ENCODE data around the gene DNAJC19.
"Not testable (repeated sequence)": the region's sequence is repeated elsewhere in the genome, so short reads cannot be mapped to it uniquely, and the experiment has no call there.

DNAJC19 gene

DNA sequence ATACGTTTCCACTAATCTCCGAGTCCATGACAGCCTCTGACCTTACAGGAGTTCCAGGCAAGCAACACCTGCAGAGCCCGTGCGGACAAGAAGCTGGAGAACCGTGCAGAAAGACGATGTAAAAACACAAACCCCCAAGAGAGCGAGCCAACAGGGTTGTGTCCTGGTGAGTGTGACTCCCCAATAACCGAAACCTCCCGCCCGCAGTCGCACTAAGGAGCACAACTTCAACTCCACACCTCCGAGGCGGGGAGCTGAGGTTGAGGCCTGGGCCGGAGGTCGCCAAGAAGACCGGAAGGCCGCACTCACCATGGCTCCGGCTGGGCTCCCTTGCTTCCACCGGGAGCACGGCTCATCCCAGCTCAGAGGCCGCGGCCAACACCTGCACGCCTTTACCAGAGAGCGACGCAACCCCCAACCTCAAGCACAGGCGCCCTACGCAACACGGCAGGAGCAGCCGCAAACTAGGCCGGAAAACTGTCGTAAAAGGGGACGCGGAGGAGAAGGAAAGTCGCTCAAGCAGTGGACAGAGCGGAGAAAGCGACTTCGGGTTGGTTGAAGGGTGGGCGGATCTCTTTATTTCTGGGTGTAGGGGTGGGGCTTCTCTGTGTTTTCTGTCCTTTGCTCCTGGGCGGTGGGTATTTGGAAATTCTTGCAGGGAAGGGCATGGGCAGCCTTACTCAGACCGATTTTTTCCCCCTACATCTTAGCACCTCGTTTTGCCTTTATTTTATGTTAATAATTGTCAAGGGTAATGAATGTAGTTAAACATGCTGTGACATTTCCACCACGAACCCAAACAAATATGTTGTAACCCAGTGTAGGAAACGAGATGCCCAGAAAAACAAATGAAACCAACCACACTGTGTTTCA, at the start of gene DNAJC19:
Gene DNAJC19 (minus strand): TSS at position 446 of the 873 bp plus-strand sequence. CDS start 134 bp downstream, at position 312.
- DNase-seq = peak; percentile 93

DNA sequence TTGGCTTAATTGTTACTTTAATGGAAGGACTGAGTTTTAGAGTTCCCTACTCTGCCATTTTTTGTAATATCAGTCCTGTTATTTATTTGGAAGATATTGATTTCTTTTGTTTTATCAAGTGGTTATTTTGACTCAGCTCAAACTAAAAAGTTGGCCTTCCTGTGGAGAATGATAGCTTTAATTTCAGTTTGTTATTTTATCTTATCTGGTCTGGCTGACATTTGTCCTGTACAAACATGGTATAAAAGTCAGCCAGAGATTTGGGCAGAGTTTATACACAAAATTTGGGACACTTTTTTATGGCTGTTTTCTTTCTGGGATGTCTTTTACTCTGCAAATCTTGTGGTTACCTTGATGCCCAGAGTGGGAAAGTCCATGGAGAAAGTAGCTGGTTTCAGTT, 41.4 kb upstream of the DNAJC19 start:
- DNase-seq = no peak

DNA sequence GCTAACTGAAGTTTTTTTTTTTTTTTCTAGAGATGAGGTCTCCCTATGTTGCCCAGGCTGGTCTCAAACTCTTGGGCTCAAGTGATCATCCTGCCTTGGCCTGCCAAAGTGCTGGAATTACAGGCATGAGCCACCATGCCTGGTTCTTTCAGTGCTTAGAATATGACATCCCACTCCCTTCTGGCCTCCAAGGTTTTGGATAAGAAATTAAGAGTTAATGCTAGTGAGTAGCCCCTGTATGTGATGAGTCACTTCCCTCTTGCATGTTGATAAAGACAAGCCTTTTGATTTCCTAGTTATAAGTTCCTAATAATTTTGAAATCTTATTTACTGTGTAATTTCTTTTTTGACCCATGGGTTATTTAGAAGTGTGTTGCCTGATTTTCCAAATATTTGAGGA, 35.7 kb upstream of the DNAJC19 start:
- no peak for DNase-seq

DNA sequence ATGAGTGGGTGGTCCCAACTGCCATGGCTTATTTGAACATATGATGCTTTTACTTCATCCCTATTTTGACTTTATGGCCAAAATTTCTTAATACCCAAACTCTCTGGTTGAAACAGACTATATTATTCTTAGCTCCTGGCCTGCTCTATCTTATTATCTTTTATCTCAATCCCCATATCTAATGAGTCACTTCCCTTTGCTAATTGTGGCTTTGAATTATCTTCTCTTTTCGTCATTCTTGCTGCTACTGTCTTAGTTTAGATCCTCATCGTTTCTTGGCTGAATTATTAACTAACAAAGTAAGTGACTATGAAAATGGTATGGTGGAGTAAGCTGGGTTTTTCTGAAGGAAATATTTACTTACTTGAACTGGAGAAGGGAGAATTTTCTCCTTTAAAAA, 28.2 kb upstream of the DNAJC19 start:
- DNase-seq = no peak

DNA sequence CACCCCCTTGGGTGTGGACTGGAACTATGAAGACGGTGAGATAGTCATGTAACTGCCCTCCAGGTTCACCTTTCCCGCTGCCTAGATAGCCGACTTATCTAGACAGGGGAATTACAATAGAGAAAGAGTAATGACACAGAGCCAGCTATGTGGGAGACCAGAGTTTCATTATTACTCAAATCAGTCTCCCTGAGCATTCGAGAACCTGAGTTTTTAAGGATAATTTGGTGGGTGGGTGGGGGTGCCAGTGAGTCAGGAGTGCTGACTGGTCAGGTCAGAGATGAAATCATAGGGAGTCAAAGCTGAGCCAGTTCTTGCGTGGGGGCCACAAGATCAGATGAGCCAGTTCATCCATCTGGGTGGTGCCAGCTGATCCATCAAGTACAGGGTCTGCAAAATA, 19.7 kb upstream of the DNAJC19 start:
- no peak for DNase-seq

DNA sequence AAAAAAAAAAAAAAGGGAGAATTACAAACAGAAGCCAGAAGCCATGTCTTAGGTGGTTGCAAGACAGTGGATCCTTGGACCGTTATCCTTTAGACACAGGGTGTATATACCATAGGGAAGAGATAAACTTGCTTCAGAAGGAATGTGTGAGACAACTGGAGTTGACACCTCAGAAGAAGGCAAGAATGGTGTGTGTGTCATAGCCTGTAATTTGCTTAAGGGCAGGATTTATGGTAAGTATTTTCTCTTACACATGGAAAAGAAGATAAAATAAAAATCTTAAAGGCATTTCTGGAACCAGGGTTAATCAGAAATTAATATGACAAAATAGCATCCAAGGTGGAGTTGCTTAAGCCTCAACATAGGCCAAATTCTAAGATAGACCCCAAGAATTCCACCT, 19.3 kb upstream of the DNAJC19 start:
- no peak for DNase-seq

DNA sequence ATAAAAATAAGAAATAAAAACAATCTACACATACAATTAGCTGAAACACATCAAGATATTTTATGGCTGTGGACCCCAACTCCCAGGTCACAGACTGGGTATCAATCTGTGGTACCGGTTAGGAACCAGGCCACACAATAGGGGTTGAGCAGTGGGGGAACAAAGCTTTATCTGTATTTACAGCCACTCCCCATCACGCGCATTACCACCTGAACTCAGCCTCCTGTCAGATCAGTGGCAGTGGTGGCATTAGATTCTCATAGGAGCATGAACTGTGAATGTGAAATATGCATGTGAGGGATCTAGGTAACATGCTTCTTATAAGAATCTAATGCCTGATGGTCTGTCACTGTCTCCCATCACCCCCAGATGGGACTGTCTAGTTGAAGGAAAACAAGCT, 17.7 kb upstream of the DNAJC19 start:
- DNase-seq = no peak

DNA sequence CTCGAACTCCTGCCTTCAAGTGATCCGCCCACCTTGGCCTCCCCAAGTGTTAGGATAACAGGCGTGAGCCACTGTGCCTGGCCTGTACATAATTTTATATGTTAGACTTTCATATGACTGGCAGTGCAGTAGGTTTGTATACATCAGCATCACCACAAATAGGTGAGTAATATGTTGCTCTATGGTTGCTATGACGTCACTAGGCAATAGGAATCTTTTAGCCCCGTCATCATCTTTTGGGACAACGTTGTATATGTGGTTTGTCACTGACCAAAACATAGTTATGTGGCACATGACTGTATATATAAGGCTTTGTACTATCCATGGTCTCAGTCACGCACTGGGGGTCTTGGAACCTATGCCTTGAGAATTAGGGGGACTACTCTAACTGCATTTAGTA, 17.0 kb upstream of the DNAJC19 start:
- no peak for DNase-seq

DNA sequence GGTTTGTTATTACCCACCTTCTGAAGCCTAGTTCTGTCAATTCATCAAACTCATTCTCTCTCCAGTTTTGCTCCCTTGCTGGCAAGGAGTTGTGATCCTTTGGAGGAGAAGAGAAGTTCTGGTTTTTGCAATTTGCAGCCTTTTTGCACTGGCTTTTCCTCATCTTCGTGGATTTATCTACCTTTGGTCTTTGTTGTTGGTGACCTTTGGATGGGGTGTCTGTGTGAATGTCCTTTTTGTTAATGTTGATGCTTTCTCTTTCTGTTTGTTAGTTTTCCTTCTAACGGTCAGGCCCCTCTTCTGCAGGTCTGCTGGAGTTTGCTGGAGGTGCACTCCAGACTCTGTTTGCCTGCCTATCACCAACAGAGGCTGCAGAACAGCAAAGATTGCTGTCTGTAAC, 13.9 kb upstream of the DNAJC19 start:
- DNase-seq = not testable (repeated sequence)

DNA sequence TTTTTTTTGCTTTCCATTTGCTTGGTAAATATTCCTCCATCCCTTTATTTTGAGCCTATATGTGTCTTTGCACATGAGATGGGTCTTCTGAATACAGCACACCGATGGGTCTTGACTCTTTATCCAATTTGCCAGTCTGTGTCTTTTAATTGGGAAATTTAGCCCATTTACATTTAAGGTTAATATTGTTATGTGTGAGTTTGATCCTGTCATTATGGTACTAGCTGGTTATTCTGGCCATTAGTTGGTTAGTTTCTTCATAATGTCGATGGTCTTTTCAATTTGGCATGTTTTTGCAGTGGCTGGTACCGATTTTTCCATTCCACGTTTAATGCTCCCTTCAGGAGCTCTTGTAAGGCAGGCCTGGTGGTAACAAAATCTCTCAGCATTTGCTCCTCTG, 12.8 kb upstream of the DNAJC19 start:
- DNase-seq = not testable (repeated sequence)

DNA sequence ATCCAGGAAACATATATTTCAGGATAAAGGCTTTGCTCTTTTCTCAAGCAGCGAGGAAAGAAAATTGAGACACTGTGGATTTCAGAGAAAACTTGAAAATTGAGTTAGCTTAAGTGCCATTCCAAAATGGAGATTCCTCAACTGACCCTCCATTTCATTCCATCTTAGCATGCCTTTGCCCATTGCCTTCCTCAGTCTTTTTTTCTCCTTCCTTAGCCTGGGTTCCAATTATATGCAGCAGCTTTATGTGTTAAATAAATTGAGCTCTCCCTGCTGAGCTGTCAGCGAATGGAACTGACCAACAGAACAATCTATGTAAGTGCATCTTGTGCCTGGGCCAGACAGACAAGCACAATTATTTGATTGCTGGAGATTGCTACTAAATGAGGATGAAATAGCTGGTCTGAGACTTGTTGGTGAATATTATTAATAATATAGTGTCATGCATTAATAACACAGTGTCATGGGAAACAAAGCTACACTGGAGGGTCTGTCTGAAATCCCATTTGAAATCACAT, 6.9 kb upstream of the DNAJC19 start:
- DNase-seq = no peak

DNA sequence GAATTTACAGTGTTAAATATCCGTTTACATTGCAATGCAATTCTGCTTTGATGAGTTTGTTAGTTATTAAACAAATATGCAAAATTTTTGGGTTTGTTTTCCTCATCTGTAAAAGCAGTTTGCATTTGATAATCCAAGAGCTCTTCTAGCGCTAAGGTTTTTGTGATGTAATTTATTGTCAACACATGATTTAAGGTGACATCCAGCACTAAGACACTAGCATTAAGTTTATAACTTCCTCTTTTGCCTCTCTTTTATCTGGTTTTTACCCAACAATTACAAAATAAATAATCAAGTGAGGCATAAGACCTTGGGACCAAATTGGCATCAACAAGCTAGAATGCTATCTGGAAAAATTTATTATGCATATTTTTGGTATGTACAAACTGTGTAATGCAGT, 969 bp upstream of the DNAJC19 start:
- no peak for DNase-seq

DNA sequence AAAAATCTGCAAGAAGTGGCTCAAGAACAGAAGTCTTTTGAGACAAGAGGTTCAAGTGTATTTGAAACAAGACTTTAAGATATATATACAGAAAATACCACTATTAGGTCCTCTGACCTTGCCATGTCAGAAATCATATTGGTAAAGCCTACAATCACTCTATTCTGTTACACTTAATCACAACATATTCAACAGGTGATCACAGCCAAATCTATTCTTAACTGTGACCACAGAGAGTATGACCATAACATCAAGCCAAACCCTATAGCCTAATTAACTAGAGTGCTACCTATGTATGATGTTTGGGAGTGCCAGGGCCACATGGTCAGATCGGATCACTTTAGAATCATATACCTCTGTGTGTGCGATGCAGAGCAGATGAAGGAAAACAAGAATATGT, 2.2 kb downstream of the DNAJC19 start:
- no peak for DNase-seq

DNA sequence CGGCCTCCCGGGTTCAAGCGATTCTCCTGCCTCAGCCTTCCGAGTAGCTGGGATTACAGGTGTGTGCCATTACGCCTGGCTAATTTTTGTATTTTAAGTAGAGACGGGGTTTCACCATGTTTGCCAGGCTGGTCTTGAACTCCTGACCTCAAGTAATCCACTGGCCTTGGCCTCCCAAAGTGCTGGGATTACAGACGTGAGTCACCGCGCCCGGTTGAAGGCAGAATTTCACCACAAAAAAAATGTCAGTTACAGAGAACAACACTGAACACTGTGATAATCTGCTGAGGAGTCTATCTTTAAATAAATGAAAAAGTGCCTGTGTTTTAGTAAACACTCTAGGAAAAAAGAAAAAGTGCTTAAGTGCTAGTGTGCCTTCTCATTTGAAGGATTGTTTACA, 3.2 kb downstream of the DNAJC19 start:
- DNase-seq = not testable (repeated sequence)

DNA sequence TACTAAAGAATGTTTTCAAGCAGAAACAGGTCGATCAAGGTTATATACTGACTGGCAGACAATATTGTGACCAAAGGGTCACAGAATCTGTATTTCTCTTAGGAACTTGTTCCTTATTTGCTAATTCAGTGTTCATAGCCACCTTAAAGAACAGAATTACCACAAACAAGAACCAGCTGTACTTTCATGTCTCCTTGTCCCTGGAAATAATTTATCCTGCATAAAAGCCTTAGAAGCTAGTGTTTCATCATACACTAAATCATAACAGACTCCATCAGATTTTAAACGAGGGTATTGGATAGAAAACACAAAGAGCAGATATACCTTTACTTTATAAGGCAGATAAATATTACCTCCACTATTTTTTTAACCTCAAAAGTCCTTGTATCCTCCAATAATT, 6.4 kb downstream of the DNAJC19 start:
- no peak for DNase-seq

DNA sequence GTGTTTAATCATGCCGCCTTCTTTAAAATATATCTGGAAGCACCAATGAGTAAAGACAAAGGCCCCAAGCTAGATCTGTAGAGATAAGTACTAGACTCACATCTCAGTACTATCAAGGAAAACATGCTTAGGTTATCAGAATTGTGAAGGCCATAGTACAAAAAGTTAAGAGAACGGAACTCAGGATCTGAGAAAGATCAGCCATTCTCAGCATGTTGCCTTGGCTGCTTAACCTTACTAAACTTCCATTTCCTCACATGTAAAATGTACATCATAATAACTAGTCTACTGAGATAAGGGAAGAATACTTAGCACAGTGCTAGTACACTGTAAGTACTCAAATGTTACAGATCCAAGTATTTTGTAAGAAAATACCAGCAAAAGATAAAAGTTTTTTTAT, 7.6 kb downstream of the DNAJC19 start:
- DNase-seq = no peak

DNA sequence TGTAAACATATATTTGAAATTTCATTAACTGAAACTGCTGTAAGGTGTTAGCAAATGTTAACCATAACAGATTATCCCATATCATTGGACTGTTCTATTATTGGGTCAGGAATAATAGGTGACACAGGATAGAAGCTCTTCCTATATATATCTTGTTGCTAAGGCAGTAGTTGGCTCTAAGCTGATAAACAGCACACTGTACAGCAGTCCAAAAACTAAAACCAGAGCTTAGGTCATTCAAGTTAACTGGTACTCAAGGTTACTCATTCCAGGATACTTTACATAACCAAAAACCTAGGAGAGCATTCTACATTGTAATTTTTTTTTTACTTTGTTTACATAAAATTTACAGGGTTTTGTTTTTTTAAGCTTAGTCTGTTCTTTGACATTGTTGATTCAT, 8.9 kb downstream of the DNAJC19 start:
- no peak for DNase-seq

DNA sequence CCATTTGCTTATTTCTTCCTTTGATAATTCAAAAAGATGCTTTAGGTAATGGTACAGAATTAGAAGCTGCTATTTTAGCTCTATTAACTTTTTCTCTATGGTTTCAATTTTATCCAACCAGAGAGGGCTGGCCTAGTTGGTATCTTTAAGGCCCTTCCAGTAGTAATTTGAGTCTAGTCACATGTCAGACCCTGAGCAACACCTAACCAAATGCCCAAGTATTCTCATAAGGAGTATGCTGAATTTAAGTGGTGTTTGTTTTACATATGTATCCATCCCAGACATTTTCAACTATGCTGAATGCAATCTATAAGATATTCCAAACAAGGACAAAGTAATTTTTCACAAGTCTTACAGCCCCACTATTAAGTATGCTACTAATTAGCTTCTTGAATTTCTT, 9.6 kb downstream of the DNAJC19 start:
- no peak for DNase-seq

DNA sequence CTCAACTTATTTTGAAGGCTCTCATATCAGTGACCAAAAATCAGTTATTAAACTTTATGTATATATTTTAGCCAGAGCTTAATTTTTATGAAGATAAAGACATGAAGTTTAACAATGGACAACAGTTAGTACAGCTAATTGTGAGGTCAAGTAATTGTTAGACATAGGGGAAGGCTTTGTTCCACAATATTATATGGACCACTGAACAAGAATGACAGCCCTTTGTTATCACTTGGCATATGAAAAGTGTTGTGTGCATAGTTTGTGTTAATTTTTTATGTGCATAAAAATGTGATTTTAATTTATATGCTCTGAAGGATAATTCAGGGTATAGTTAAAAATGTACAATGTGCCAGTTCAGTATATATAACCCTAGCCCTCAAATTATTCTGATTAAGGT, 12.0 kb downstream of the DNAJC19 start:
- no peak for DNase-seq

DNA sequence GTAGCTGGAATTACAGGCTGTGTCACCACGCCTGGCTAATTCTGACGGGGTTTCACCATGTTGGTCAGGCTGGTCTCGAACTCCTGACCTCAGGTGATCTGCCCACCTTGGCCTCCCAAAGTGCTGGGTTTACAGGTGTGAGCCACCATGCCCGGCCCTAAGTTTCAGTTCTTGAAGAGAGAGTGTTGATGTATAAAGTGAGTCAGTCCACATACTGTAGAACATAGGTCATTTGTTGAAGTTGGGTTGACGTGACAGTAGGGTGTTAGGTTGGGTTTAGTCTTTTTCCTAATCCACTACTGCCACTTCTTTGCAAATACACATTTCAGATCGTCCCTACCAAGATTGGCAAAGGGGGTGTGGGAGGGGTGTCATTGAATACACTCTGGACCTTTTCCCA, 15.2 kb downstream of the DNAJC19 start:
- DNase-seq = no peak

DNA sequence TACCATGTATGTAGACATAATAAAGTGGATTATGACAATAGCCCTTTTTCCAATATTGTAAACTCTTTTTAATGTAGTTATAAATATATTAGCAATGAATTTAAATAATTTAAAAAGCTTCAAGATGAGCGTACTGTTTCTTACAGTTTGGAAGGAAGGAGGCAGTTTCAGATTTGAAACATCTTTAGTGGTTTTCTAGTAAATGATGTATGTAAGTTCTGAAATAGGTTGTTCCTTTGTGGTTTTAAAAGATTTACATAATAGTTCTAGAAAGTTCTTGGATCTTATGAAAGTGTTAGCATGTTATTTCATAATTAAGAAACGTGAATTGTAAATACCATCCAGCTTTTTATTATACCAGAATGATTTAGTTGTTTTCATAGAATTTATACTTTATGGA, 16.0 kb downstream of the DNAJC19 start:
- DNase-seq = no peak

DNA sequence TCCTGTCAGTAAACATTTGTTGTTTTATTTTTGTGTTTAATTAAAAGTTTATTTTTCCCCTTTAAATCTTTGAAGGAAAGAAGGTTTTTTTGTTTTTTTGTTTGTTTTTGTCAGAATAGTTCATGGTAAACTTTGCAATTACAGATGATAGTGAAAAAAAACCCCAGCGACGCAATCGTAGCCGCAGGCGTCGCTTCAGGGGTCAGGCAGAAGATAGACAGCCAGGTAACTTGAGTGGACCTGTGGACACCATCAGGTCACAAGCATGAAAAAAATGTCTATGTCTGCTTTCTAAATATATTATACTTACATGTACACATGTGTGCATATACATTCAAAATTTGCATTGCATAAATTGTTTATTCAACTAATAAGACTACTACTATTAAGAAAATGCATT, 18.6 kb downstream of the DNAJC19 start:
- DNase-seq = no peak

DNA sequence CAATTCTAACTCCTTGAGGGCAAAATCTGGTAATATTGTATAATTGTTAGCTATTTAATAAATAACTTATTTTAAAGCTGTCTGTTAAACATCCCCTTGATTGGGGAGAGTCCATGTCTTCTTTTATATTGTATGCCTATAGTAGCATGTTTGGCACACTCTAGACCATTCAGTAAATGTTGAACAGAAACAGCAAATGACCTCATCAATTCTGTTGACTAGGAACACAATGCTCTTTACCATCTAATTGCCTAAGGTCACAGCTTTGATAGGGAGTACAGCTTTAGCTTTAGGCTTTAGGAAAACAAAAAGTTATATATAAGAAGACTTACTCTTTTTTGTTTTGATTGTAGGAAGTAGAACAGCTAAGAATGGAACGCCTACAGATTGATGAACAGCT, 27.0 kb downstream of the DNAJC19 start:
- no peak for DNase-seq

DNA sequence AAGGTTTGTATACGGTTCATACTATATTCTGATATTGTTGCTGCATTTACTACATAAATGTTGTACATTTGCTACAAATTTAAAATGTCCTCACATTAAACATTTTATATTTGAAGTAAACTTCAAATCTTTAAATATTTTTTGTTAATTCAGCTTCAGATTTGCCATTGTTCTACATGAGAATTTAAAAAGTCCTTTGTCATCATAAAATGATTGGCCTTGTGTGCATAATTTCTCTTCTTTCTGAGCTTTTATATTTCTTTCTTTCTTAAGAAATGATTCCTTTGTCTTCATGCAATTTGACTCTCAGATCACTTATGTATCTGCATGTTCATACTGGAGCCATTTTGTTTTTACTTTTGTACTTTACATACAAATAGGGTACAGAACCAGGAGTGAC, 28.0 kb downstream of the DNAJC19 start:
- no peak for DNase-seq

DNA sequence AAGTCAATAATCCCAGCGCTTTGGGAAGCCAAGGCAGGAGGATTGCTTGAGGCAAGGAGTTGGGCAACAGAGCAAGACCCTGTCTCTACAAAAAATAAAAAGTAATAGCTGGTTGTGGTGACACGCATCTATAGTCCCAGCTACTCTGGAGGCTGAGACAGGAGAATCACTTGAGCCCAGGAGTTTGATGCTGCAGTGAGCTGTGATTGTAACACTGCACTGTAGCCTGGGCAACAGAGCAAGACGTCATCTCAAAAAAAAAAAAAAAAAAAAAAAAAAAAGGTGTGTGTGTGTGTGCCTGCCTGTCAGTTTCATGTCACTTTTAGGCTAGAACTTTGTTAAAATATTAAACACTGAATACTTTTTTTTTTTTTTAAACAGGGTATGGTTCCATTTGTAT, 28.4 kb downstream of the DNAJC19 start:
- no peak for DNase-seq
